RPMI7951 (cell line): ENCODE data around the gene RAB40A. TPM values are rescaled to one million over a fixed set of nuclear protein-coding genes. Genes with fewer than 3 reads are reported as not detected.
"Not testable (repeated sequence)": the region's sequence is repeated elsewhere in the genome, so short reads cannot be mapped to it uniquely, and the experiment has no call there.

Source experiments
- DNase-seq: peaks from one replicate; pipeline ENCODE4 v3.0.0-alpha.2; 2012; ENCODE audit warnings: low read depth
- total RNA-seq: library from RNA; depleted of rRNA; stranded (reverse); fragments of >200 nt; shearing (Covaris generic); gene quantifications from 2 replicates; pipeline ENCODE4 v1.2.3, GENCODE V29; 2014; rRNA removed

The RAB40A gene
- total RNA-seq, 1 experiment from 2014 or later: not detected

DNA sequence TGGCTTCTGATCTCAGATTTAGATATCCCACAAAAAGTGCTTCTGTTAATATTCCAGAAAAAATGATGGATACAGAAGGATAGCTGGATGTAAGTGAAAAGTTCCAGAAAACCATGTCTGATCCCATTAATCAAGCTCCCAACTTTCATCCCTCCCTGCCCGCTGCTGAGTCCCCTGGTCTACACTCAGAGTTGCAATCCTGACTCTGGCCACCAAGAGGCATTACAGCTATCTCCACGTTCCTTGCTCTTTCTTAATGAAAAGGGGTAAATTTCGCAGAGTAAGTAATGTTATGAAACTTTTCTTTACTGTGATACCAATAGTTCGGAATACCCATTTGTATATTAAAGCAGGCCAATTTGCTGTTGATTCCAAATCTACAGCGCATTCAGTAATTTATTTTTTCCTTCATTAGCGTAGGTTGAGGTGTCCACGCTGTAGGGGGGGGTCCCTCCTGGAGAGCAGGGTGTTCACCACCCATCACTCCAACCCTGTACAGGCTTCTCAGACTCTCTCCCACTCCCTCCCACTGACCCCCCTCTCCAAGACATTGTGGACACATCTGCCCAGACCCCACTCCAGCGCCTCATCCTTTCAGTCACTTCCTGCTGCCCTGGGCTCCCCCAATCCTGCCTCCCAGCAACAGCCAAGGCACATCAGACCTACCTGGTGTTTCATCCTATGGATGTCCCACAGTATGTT is 55.1 kb downstream of the RAB40A start:
- peak; percentile 29 for DNase-seq

DNA sequence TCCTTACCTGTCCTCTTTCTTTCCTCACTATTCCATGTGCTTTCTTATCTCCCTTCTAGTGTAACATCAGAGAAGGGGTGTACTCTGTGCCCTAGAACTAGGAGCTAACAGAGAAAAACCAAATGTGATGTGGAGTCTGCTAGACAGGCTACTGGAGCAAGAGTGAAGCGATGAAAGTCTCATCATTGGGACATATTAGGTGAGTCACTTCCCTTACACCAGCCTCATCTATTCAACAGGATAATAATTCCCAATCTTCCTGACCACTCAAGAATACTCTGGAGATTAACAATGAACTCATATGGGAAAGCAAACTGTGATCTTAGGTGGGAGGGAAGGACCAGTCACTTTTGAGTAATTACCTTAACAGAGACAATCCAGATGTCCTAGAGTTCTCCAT is 58.1 kb downstream of the RAB40A start:
- DNase-seq: no peak

DNA sequence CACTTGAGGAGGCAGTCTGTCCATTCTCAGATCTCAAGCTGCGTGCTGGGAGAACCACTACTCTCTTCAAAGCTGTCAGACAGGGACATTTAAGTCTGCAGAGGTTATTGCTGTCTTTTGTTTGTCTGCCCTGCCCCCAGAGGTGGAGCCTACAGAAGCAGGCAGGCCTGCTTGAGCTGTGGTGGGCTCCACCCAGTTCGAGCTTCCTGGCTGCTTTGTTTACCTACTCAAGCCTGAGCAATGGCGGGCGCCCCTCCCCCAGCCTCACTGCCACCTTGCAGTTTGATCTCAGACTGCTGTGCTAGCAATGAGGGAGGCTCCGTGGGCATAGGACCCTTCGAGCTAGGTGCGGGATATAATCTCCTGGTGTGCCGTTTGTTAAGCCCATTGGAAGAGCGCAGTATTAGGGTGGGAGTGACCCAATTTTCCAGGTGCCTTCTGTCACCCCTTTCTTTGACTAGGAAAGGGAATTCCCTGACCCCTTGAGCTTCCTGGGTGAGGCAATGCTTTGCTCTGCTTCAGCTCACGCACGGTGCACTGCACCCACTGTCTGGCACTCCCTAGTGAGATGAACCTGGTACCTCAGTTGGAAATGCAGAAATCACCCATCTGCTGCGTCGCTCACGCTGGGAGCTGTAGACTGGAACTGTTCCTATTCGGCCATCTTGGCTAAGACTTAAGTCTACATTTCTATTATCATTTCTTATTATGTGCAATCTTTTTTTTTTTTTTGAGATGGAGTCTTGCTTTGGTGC is 59.1 kb downstream of the RAB40A start:
- DNase-seq: not testable (repeated sequence)

DNA sequence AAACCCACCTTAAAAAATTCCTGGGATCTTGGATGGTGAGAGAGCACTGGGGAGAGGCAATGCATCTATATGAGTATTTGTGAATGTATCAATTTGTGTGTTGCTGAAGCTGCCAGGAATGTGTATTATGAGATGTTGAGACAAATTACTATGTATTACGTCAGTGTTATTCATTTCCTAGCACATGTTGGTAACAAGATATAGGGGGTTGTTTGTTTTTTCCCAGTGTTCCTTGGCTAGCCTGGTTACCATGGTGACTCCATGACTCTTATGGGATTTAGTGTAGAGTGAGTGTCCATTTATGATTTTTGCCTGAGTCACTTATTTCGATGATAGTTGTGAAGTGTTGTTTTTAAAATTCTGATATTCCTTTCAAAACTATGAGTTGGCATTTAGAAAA is 65.6 kb downstream of the RAB40A start:
- DNase-seq: peak; percentile 68

Other genes starting within 250 kb of the RAB40A start
- gene TCEAL5, start 242.7 kb downstream of the RAB40A start, total RNA-seq: not detected in 2 replicates
- 0.20 TPM in 1 of 2 replicates, not detected in the other for gene BEX2, start 208.5 kb downstream of the RAB40A start, total RNA-seq
- not detected in 2 replicates for gene TCEAL7, start 189.2 kb downstream of the RAB40A start, total RNA-seq
- gene TCEAL9, start 163.0 kb downstream of the RAB40A start, total RNA-seq: 105 and 114 TPM in 2 replicates
- 181 and 203 TPM in 2 replicates for gene BEX3, start 143.0 kb downstream of the RAB40A start, total RNA-seq
- gene TCEAL4, start 66.0 kb upstream of the RAB40A start, total RNA-seq: 32.1 and 38.1 TPM in 2 replicates
- 17.8 and 18.0 TPM in 2 replicates for gene TCEAL3, start 88.5 kb upstream of the RAB40A start, total RNA-seq
- 25.8 and 28.5 TPM in 2 replicates for gene TCEAL1, start 109.5 kb upstream of the RAB40A start, total RNA-seq
- 402 and 542 TPM in 2 replicates for gene MORF4L2, start 167.2 kb upstream of the RAB40A start, total RNA-seq
- gene TMEM31, start 191.4 kb upstream of the RAB40A start, total RNA-seq: not detected in 2 replicates